ENCODE data around the gene LRRC2. TPM values are rescaled to one million over a fixed set of nuclear protein-coding genes. Genes with fewer than 3 reads are reported as not detected.
"Not testable (repeated sequence)": the region's sequence is repeated elsewhere in the genome, so short reads cannot be mapped to it uniquely, and the experiment has no call there.

The LRRC2 gene
- total and polyA plus RNA-seq, 4 donors = 0.09 to 3.1 (median 0.73) TPM

GRCh38 chr3:46593979-46594378 lies 27.9 kb upstream of the LRRC2 start:
- TF ChIP-seq CTCF (IDR thresholded peaks at IDR 0.05; ENCODE audit: control extremely low read depth, extremely low read depth) = no peak
- no peak for ATAC-seq (ENCODE audit: insufficient read depth, low FRiP score)
- no peaks in the 10 kb centered on the region for H3K36me3 ChIP-seq (ENCODE audit: control insufficient read depth in 4 of 4, insufficient read depth in 4 of 4, low read length in 4 of 4)
- no peak overlapping the region for H3K4me3 ChIP-seq
- H3K9ac ChIP-seq (ENCODE audit: insufficient read depth in 1 of 2, low read length in 2 of 2) = no peak overlapping the region
- no peaks in the 10 kb centered on the region for H3K9me3 ChIP-seq (ENCODE audit: control insufficient read depth in 4 of 4, insufficient read depth in 3 of 4, low read length in 3 of 4)
- no peaks in the 10 kb centered on the region for H3K4me1 ChIP-seq (ENCODE audit: control insufficient read depth in 5 of 5, insufficient read depth in 5 of 5, low read length in 5 of 5)
- no peaks in the 10 kb centered on the region for H3K27me3 ChIP-seq (ENCODE audit: control insufficient read depth in 3 of 3, insufficient read depth in 3 of 3, low read length in 2 of 3)
- H3K27ac ChIP-seq (ENCODE audit: low read depth in 1 of 2, low read length in 1 of 2) = no peak overlapping the region
- DNase-seq = no peak

- Histone ChIP-seq H3K27me3 (ENCODE audit: control insufficient read depth in 3 of 3, insufficient read depth in 3 of 3, low read length in 2 of 3) (no peaks in the 10 kb centered on the region), H3K9me3 (ENCODE audit: control insufficient read depth in 4 of 4, insufficient read depth in 3 of 4, low read length in 3 of 4) (no peaks in the 10 kb centered on the region), H3K36me3 (ENCODE audit: control insufficient read depth in 4 of 4, insufficient read depth in 4 of 4, low read length in 4 of 4) (no peaks in the 10 kb centered on the region), H3K9ac (ENCODE audit: insufficient read depth in 1 of 2, low read length in 2 of 2) (no peak overlapping the region), H3K27ac (ENCODE audit: low read depth in 1 of 2, low read length in 1 of 2) (no peak overlapping the region), H3K4me1 (ENCODE audit: control insufficient read depth in 5 of 5, insufficient read depth in 5 of 5, low read length in 5 of 5) (no peaks in the 10 kb centered on the region), H3K4me3 (no peak overlapping the region)
- ATAC-seq (ENCODE audit: insufficient read depth, low FRiP score) = no peak
- WGBS, 2 donors = 89 to 91% methylated on average over 14 of the region's 14 CpGs
- no peak for DNase-seq
- no peak for TF ChIP-seq CTCF (IDR thresholded peaks at IDR 0.05; ENCODE audit: control extremely low read depth, extremely low read depth)
Observed at GRCh38 chr3:46593274-46593862, 27.3 kb upstream of the LRRC2 start.

GRCh38 chr3:46587268-46587667 lies 21.2 kb upstream of the LRRC2 start:
- H3K27me3 ChIP-seq (ENCODE audit: control insufficient read depth in 3 of 3, insufficient read depth in 3 of 3, low read length in 2 of 3); H3K27ac ChIP-seq (ENCODE audit: low read depth in 1 of 2, low read length in 1 of 2); H3K9ac ChIP-seq (ENCODE audit: insufficient read depth in 1 of 2, low read length in 2 of 2); H3K36me3 ChIP-seq (ENCODE audit: control insufficient read depth in 4 of 4, insufficient read depth in 4 of 4, low read length in 4 of 4); ATAC-seq (ENCODE audit: insufficient read depth, low FRiP score); H3K4me1 ChIP-seq (ENCODE audit: control insufficient read depth in 5 of 5, insufficient read depth in 5 of 5, low read length in 5 of 5); H3K4me3 ChIP-seq; DNase-seq; H3K9me3 ChIP-seq (ENCODE audit: control insufficient read depth in 4 of 4, insufficient read depth in 3 of 4, low read length in 3 of 4): not testable (repeated sequence)
- WGBS, 2 donors = 79 to 81% methylated on average over 3 of the region's 3 CpGs

GRCh38 chr3:46586738-46587246 lies 20.7 kb upstream of the LRRC2 start:
- H3K9ac ChIP-seq (ENCODE audit: insufficient read depth in 1 of 2, low read length in 2 of 2) = no peak overlapping the region
- ATAC-seq (ENCODE audit: insufficient read depth, low FRiP score) = no peak
- 90 to 91% methylated on average over 6 of the region's 6 CpGs for WGBS, 2 donors
- no peaks in the 10 kb centered on the region for H3K9me3 ChIP-seq (ENCODE audit: control insufficient read depth in 4 of 4, insufficient read depth in 3 of 4, low read length in 3 of 4)
- H3K4me1 ChIP-seq (ENCODE audit: control insufficient read depth in 5 of 5, insufficient read depth in 5 of 5, low read length in 5 of 5) = peaks cover 0 to 2% (median 0%) of the 10 kb centered on the region in 5 donors
- no peak for DNase-seq
- H3K4me3 ChIP-seq = no peak overlapping the region
- no peaks in the 10 kb centered on the region for H3K36me3 ChIP-seq (ENCODE audit: control insufficient read depth in 4 of 4, insufficient read depth in 4 of 4, low read length in 4 of 4)
- TF ChIP-seq CTCF (IDR thresholded peaks at IDR 0.05; ENCODE audit: control extremely low read depth, extremely low read depth) = no peak
- no peak overlapping the region for H3K27ac ChIP-seq (ENCODE audit: low read depth in 1 of 2, low read length in 1 of 2)
- no peaks in the 10 kb centered on the region for H3K27me3 ChIP-seq (ENCODE audit: control insufficient read depth in 3 of 3, insufficient read depth in 3 of 3, low read length in 2 of 3)

Data from lung (tissue), 12 donors.